Mammary epithelial cell (primary cell): ENCODE measurements around the gene SPDYC.

Experiments used
- EZH2 ChIP-seq: IDR thresholded peaks from 2 replicates; pipeline ENCODE4 v1.6.1; 2012; ENCODE audit warnings: low read length, inconsistent platforms, borderline replicate concordance
- TF ChIP-seq, protein P1 (sequence below), 2 donors: IDR thresholded peaks in 1 of 2; conservative IDR thresholded peaks in 1 of 2; 2 replicates each; pipeline ENCODE4 v1.5.1; 2011 to 2012; ENCODE audit warnings: inconsistent platforms in 2 of 2, low read length in 2 of 2, mild to moderate bottlenecking in 2 of 2, control low read depth in 1 of 2, low read depth in 1 of 2; ENCODE audit not compliant: insufficient read depth in 1 of 2; ENCODE audit errors: extremely low read depth in 1 of 2

- TF ChIP-seq, protein P1, sequence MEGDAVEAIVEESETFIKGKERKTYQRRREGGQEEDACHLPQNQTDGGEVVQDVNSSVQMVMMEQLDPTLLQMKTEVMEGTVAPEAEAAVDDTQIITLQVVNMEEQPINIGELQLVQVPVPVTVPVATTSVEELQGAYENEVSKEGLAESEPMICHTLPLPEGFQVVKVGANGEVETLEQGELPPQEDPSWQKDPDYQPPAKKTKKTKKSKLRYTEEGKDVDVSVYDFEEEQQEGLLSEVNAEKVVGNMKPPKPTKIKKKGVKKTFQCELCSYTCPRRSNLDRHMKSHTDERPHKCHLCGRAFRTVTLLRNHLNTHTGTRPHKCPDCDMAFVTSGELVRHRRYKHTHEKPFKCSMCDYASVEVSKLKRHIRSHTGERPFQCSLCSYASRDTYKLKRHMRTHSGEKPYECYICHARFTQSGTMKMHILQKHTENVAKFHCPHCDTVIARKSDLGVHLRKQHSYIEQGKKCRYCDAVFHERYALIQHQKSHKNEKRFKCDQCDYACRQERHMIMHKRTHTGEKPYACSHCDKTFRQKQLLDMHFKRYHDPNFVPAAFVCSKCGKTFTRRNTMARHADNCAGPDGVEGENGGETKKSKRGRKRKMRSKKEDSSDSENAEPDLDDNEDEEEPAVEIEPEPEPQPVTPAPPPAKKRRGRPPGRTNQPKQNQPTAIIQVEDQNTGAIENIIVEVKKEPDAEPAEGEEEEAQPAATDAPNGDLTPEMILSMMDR (conservative IDR thresholded peaks at IDR 0.05 in 1 of 2, IDR thresholded peaks at IDR 0.05 in 1 of 2; ENCODE audit: extremely low read depth in 1 of 2, insufficient read depth in 1 of 2, low read depth in 1 of 2, low read length in 2 of 2): no peak
- TF ChIP-seq EZH2: no peak
Measured at GRCh38 chr11:65136515-65137096, 33.4 kb upstream of the SPDYC start.
